Measurements from ENCODE around the gene ENAM. TPM values are rescaled to one million over a fixed set of nuclear protein-coding genes. Genes with fewer than 3 reads are reported as not detected.

ENAM gene
- total RNA-seq, 1 donor from 2014 or later, result 0.61 TPM

GRCh38 chr4:70624226-70624793, 4.2 kb upstream of the ENAM start:
- H3K4me1 ChIP-seq, result no peaks in the 10 kb centered on the region
- ATAC-seq (no peak), DNase-seq (no peak)
- H3K4me3 ChIP-seq, result no peak overlapping the region
- intact Hi-C loops (cut with DNase I), result no loop called here
- H3K9me3 ChIP-seq, result no peaks in the 10 kb centered on the region
- H3K27me3 ChIP-seq, result no peaks in the 10 kb centered on the region
- no peak overlapping the region for H3K27ac ChIP-seq
- TF ChIP-seq, protein P1, sequence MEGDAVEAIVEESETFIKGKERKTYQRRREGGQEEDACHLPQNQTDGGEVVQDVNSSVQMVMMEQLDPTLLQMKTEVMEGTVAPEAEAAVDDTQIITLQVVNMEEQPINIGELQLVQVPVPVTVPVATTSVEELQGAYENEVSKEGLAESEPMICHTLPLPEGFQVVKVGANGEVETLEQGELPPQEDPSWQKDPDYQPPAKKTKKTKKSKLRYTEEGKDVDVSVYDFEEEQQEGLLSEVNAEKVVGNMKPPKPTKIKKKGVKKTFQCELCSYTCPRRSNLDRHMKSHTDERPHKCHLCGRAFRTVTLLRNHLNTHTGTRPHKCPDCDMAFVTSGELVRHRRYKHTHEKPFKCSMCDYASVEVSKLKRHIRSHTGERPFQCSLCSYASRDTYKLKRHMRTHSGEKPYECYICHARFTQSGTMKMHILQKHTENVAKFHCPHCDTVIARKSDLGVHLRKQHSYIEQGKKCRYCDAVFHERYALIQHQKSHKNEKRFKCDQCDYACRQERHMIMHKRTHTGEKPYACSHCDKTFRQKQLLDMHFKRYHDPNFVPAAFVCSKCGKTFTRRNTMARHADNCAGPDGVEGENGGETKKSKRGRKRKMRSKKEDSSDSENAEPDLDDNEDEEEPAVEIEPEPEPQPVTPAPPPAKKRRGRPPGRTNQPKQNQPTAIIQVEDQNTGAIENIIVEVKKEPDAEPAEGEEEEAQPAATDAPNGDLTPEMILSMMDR (IDR thresholded peaks at IDR 0.05), result no peak
- H3K36me3 ChIP-seq, result no peaks in the 10 kb centered on the region

- ATAC-seq (no peak), DNase-seq (no peak)
- intact Hi-C loops (cut with DNase I), result no loop called here
- H3K27ac ChIP-seq, result no peak overlapping the region
- no peak overlapping the region for H3K4me3 ChIP-seq
- H3K4me1 ChIP-seq, result no peaks in the 10 kb centered on the region
- TF ChIP-seq, protein P1 (IDR thresholded peaks at IDR 0.05), result no peak
- H3K9me3 ChIP-seq, result no peaks in the 10 kb centered on the region
- H3K27me3 ChIP-seq, result no peaks in the 10 kb centered on the region
- H3K36me3 ChIP-seq, result no peaks in the 10 kb centered on the region
Measured at GRCh38 chr4:70627620-70628019, 924 bp upstream of the ENAM start.

GRCh38 chr4:70629469-70630090, 1.0 kb downstream of the ENAM start:
- H3K36me3 ChIP-seq, result no peaks in the 10 kb centered on the region
- ATAC-seq (no peak), DNase-seq (no peak)

GRCh38 chr4:70630162-70630561, 1.6 kb downstream of the ENAM start:
- TF ChIP-seq, protein P1 (IDR thresholded peaks at IDR 0.05), result no peak
- H3K27me3 ChIP-seq, result no peaks in the 10 kb centered on the region
- H3K36me3 ChIP-seq, result no peaks in the 10 kb centered on the region
- no peaks in the 10 kb centered on the region for H3K9me3 ChIP-seq
- no peak for ATAC-seq
- H3K4me1 ChIP-seq, result no peaks in the 10 kb centered on the region
- no peak overlapping the region for H3K4me3 ChIP-seq
- intact Hi-C loops (cut with DNase I), result no loop called here
- no peak for DNase-seq
- no peak overlapping the region for H3K27ac ChIP-seq

More at GRCh38 chr4:70629469-70630090, 1.0 kb downstream of the ENAM start:
- Histone ChIP-seq H3K9me3 (no peaks in the 10 kb centered on the region), H3K27ac (no peak overlapping the region), H3K4me3 (no peak overlapping the region), H3K4me1 (no peaks in the 10 kb centered on the region), H3K27me3 (no peaks in the 10 kb centered on the region)
- intact Hi-C loops (cut with DNase I), result no loop called here
- TF ChIP-seq, protein P1 (IDR thresholded peaks at IDR 0.05), result no peak

GRCh38 chr4:70632028-70632427, 3.5 kb downstream of the ENAM start:
- no peaks in the 10 kb centered on the region for H3K36me3 ChIP-seq
- H3K27ac ChIP-seq, result no peak overlapping the region
- no peaks in the 10 kb centered on the region for H3K27me3 ChIP-seq
- H3K9me3 ChIP-seq, result no peaks in the 10 kb centered on the region
- no peak overlapping the region for H3K4me3 ChIP-seq
- ATAC-seq (no peak), DNase-seq (no peak)
- intact Hi-C loops (cut with DNase I), result no loop called here
- TF ChIP-seq, protein P1 (IDR thresholded peaks at IDR 0.05), result no peak
- H3K4me1 ChIP-seq, result no peaks in the 10 kb centered on the region

All from upper lobe of right lung (tissue), 1 donor.